ENCODE results near the gene GSTO2. TPM values are rescaled to one million over a fixed set of nuclear protein-coding genes. Genes with fewer than 3 reads are reported as not detected.
A peak's percentile ranks its signal among the peaks of the same experiment; 100 is the strongest.

Gene GSTO2
- total and polyA plus RNA-seq, 2 of the 13 experiments (the other 11 are each of a cell fraction or from before 2014, with no cell fraction given), result 2.1 to 7.9 TPM

DNA sequence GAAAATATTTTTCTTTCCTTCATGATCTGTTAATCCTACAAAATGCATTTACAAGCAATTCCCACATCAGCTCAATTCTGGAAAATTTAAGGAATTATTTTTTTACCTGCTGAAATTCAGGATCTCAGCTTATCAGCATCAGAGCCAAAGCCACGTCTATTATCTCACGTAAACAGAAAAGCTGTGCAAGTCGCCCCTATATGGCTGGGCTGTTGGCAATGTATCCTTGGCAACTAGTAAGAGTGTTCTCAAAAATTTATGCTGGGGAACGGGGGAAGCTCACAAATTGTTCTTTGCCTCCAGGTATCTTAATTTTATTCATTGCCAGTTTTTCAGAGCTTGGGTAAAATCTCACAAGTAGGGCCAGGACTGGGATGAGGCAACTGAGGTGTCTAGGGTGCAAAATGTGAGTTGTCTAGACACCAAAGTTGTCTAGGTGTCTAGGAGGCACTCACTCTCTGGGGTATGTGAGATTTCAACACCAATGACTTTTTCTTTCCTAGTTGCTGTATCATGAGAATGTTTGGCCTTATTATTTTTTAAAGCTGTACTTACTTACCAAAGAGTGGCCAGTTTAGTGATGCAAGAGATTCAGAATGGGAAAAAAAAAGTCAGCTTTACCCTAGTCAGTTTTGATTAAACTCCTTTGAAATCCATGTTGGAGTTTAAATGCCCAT is 5.1 kb downstream of the GSTO2 start:
- ChIA-PET CTCF (ENCODE audit: low intra/inter-chr PET ratio, low total read pairs) (interaction anchor here (0.6 to 2.8 kb wide), 4 partner anchors 18 to 229 kb away, joined by 3 to 27 read pairs (median 7); no protein-coding TSS in a partner anchor), POLR2A (interaction anchor here (0.7 to 4.6 kb wide), 9 partner anchors 10 to 153 kb away, joined by 3 to 51 read pairs (median 4); partner anchors contain the start of genes CFAP43 and GSTO1)
- no peaks in the 10 kb centered on the region for H3K79me2 ChIP-seq (ENCODE audit: insufficient read depth, low read length)
- FAIRE-seq, result no peak
- no peak overlapping the region for H3K9ac ChIP-seq (ENCODE audit: insufficient read depth, low read depth, low read length)
- BruUV-seq (replicated peaks), result no TSS peak
- H3K27ac ChIP-seq (ENCODE audit: extremely low read length, insufficient read depth, low read length), result no peak overlapping the region
- H3K9me3 ChIP-seq (ENCODE audit: low read length), result no peaks in the 10 kb centered on the region
- H4K20me1 ChIP-seq (ENCODE audit: insufficient read depth, low read length), result no peaks in the 10 kb centered on the region
- H3K27me3 ChIP-seq (ENCODE audit: control insufficient read depth in 1 of 2, insufficient read depth in 2 of 2, low read length in 2 of 2), result no peaks in the 10 kb centered on the region
- H3K36me3 ChIP-seq (replicated peaks in 1 of 2; ENCODE audit: control insufficient read depth in 1 of 2, insufficient read depth in 2 of 2, low read length in 2 of 2), result peaks cover 1 to 4% of the 10 kb centered on the region in 2 experiments; a peak in 2 of 5 replicates
- peaks cover 55% of the 10 kb centered on the region for H3K4me1 ChIP-seq (ENCODE audit: insufficient read depth, low read length)
- no peak for DNase-seq (ENCODE audit: low spot score)
- ATAC-seq, result peak; percentile 7
- 0 out of 2 replicates have a peak, but pooled peaks have one; percentile 1 for TF ChIP-seq ZFY (CRISPR knock-in tag; IDR thresholded peaks at IDR 0.05)
- no peak for TF ChIP-seq EHMT2 (IDR thresholded peaks at IDR 0.05; ENCODE audit: borderline replicate concordance, low read depth, low read length)
- intact Hi-C loops (cut with micrococcal nuclease; ENCODE audit: unreplicated experiment) (loop anchor here (2.0 kb wide), 1 partner anchor 15 kb away; no protein-coding TSS in a partner anchor), in situ Hi-C loops (cut with HindIII; ENCODE audit: extremely low pct_ligation_motif_present, low pct_unique_long_range_greater_than_20kb) (no loop called here)
- H2AFZ ChIP-seq (ENCODE audit: low read length), result peak overlapping the region; percentile 11
- 89% methylated on average over 4 of the region's 4 CpGs for WGBS (ENCODE audit: low lambda C conversion rate)
- H3K4me2 ChIP-seq (ENCODE audit: low read depth, low read length), result peak overlapping the region; percentile 71
- H3K4me3 ChIP-seq (replicated peaks in 1 of 3; ENCODE audit: insufficient read depth in 1 of 3, low read depth in 2 of 3, low read length in 3 of 3), result 0 out of 6 replicates have a peak overlapping the region, but pooled peaks of 1 of the 3 experiments have one; percentile 28

DNA sequence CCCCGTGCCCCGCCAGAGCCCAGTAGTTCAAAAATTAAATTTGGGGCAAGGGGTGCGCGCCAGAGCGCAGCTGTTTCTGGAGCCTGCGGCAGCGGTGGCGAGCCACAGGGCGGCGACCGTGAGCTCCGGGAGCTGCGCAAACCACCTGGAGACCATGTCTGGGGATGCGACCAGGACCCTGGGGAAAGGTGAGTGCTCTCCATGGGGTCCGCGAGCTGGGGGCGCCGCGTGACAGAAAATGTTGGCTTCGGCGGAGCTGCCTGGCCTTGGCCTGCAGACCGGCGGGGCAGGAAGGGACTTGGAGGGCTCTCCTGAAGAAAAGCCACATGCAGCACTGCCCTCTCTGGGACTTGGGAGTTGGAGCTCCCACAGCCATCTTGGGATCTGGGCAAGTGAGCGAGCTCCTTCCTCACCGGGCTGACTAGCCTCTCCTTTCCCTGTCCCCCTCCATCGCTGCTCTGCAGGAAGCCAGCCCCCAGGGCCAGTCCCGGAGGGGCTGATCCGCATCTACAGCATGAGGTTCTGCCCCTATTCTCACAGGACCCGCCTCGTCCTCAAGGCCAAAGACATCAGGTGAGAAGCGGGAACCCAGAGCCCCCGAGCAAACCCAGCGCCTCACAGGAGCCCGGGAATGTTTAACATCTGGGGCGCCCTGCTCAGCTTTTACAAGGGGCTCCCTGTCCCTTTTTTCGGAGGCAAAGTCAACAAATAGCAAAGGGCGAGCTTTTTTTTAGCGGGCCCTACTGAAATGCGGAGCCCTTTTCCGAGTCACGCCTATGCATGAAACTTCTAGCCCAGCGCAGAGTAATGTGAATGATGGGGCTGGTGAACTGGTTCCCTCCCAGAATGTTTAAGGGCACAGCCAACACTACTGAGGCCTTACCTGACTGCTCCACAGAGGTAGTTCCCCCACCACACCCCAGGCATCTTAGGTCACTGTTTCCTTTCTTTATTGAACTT is 6.1 kb downstream of the GSTO2 start:
- no peaks in the 10 kb centered on the region for H3K27me3 ChIP-seq (ENCODE audit: control insufficient read depth in 1 of 2, insufficient read depth in 2 of 2, low read length in 2 of 2)
- H3K9me3 ChIP-seq (ENCODE audit: low read length), result no peaks in the 10 kb centered on the region
- ChIA-PET POLR2A (interaction anchor here (0.7 to 4.6 kb wide), 9 partner anchors 11 to 154 kb away, joined by 3 to 51 read pairs (median 4); partner anchors contain the start of genes CFAP43 and GSTO1), CTCF (ENCODE audit: low intra/inter-chr PET ratio, low total read pairs) (interaction anchor here (0.6 to 2.8 kb wide), 4 partner anchors 17 to 230 kb away, joined by 3 to 27 read pairs (median 7); no protein-coding TSS in a partner anchor)
- H3K27ac ChIP-seq (ENCODE audit: extremely low read length, insufficient read depth, low read length), result no peak overlapping the region
- FAIRE-seq (no peak), ATAC-seq (peak; percentile 83), DNase-seq (ENCODE audit: low spot score) (no peak)
- 51% methylated on average over 23 of the region's 42 CpGs for WGBS (ENCODE audit: low lambda C conversion rate)
- no TSS peak for BruUV-seq (replicated peaks)
- no peaks in the 10 kb centered on the region for H4K20me1 ChIP-seq (ENCODE audit: insufficient read depth, low read length)
- H3K4me1 ChIP-seq (ENCODE audit: insufficient read depth, low read length), result peaks cover 66% of the 10 kb centered on the region
- peak overlapping the region; percentile 28 to 45 (median 28); a peak in 1 of 6 replicates for H3K4me3 ChIP-seq (replicated peaks in 1 of 3; ENCODE audit: insufficient read depth in 1 of 3, low read depth in 2 of 3, low read length in 3 of 3)
- in situ Hi-C loops (cut with HindIII; ENCODE audit: extremely low pct_ligation_motif_present, low pct_unique_long_range_greater_than_20kb) (no loop called here), intact Hi-C loops (cut with micrococcal nuclease; ENCODE audit: unreplicated experiment) (loop anchor here (2.0 kb wide), 1 partner anchor 14 kb away; no protein-coding TSS in a partner anchor)
- peak overlapping the region; percentile 11 for H2AFZ ChIP-seq (ENCODE audit: low read length)
- no peaks in the 10 kb centered on the region for H3K79me2 ChIP-seq (ENCODE audit: insufficient read depth, low read length)
- peak overlapping the region; percentile 71 for H3K4me2 ChIP-seq (ENCODE audit: low read depth, low read length)
- H3K36me3 ChIP-seq (replicated peaks in 1 of 2; ENCODE audit: control insufficient read depth in 1 of 2, insufficient read depth in 2 of 2, low read length in 2 of 2), result no peaks in the 10 kb centered on the region
- H3K9ac ChIP-seq (ENCODE audit: insufficient read depth, low read depth, low read length), result peak overlapping the region; percentile 49
- no peak for TF ChIP-seq TBX3 (IDR thresholded peaks at IDR 0.05; ENCODE audit: borderline replicate concordance)
- no peak for TF ChIP-seq ZNF441 (CRISPR knock-in tag; IDR thresholded peaks at IDR 0.05; ENCODE audit: borderline replicate concordance)
- no peak for TF ChIP-seq ZNF121 (CRISPR knock-in tag; IDR thresholded peaks at IDR 0.05)
- TF ChIP-seq ZNF235 (CRISPR knock-in tag; IDR thresholded peaks at IDR 0.05; ENCODE audit: borderline replicate concordance), result peak; percentile 78; the same call in 1 of the 2 replicates
- TF ChIP-seq ELF3 (CRISPR knock-in tag; IDR thresholded peaks at IDR 0.05), result peak; percentile 12; the same call in 1 of the 2 replicates
- TF ChIP-seq SMAD1 (CRISPR knock-in tag; IDR thresholded peaks at IDR 0.05; ENCODE audit: borderline replicate concordance, low read depth), result peak; percentile 25; the same call in 1 of the 2 replicates
- TF ChIP-seq TEAD3 (CRISPR knock-in tag; optimal IDR thresholded peaks at IDR 0.05; ENCODE audit: borderline replicate concordance), result peak; percentile 43
- 0 out of 2 replicates have a peak, but pooled peaks have one; percentile 47 for TF ChIP-seq PCBP1 (IDR thresholded peaks at IDR 0.05; ENCODE audit: borderline replicate concordance, low read depth, low read length)
- no peak for TF ChIP-seq SNAPC2 (CRISPR knock-in tag; IDR thresholded peaks at IDR 0.05)
- TF ChIP-seq PHF5A (CRISPR knock-in tag; IDR thresholded peaks at IDR 0.05; ENCODE audit: low read depth, unreplicated experiment), result no peak
- 0 out of 2 replicates have a peak, but pooled peaks have one; percentile 30 for TF ChIP-seq ZNF20 (CRISPR knock-in tag; IDR thresholded peaks at IDR 0.05)

Data from HepG2 (cell line).